Stimulated activated CD8-positive, alpha-beta memory T cell treated with anti-CD3 and anti-CD28 coated beads, Interleukin-4, amount 100 ng/mL, for 1 hour (primary cell): ENCODE results near the gene ERH.

ENCODE experiments used
- DNase-seq, 2 donors: peaks; one replicate each; pipeline ENCODE4 v3.0.0-alpha.2; 2020; ENCODE audit warnings: low read depth in 2 of 2, low spot score in 1 of 2

ERH gene

GRCh38 chr14:69356903-69357543 is 41.1 kb downstream of the ERH start:
- DNase-seq = no peak

- DNase-seq = no peak
Measured at GRCh38 chr14:69355607-69356281, 42.4 kb downstream of the ERH start.

GRCh38 chr14:69355154-69355597 is 42.9 kb downstream of the ERH start:
- DNase-seq = no peak

- DNase-seq = no peak
Measured at GRCh38 chr14:69354383-69355153, 43.5 kb downstream of the ERH start.

GRCh38 chr14:69353168-69353567 is 44.9 kb downstream of the ERH start:
- no peak for DNase-seq

- no peak for DNase-seq
Measured at GRCh38 chr14:69351911-69352310, 46.2 kb downstream of the ERH start.

GRCh38 chr14:69351385-69351784 is 46.7 kb downstream of the ERH start:
- DNase-seq = no peak

GRCh38 chr14:69350892-69351291 is 47.2 kb downstream of the ERH start:
- no peak for DNase-seq

- DNase-seq = no peak
Measured at GRCh38 chr14:69349091-69349777, 48.9 kb downstream of the ERH start.

GRCh38 chr14:69346710-69347109 is 51.4 kb downstream of the ERH start:
- DNase-seq = no peak

- no peak for DNase-seq
Measured at GRCh38 chr14:69345402-69345801, 52.7 kb downstream of the ERH start.

GRCh38 chr14:69344171-69344570 is 53.9 kb downstream of the ERH start:
- DNase-seq = no peak

- DNase-seq = no peak
Measured at GRCh38 chr14:69342928-69343525, 55.1 kb downstream of the ERH start.

GRCh38 chr14:69339426-69339825 is 58.7 kb downstream of the ERH start:
- no peak for DNase-seq

- DNase-seq = no peak
Measured at GRCh38 chr14:69337984-69338383, 60.1 kb downstream of the ERH start.

- DNase-seq = no peak
Measured at GRCh38 chr14:69335371-69335771, 62.7 kb downstream of the ERH start.

GRCh38 chr14:69334576-69334975 is 63.5 kb downstream of the ERH start:
- no peak for DNase-seq

GRCh38 chr14:69333791-69334337 is 64.2 kb downstream of the ERH start:
- no peak for DNase-seq

GRCh38 chr14:69332782-69333395 is 65.2 kb downstream of the ERH start:
- DNase-seq = no peak

GRCh38 chr14:69331206-69331605 is 66.9 kb downstream of the ERH start:
- no peak for DNase-seq
